Caco-2 (cell line): Measurements from ENCODE around the gene IL32. TPM values are rescaled to one million over a fixed set of nuclear protein-coding genes. Genes with fewer than 3 reads are reported as not detected.

Experiments
- BruUV-seq: library from RNA; stranded (reverse); fragments of 400-500 nt; replicated peaks from 2 replicates; lab custom pipeline; 2021; lab: Mats Ljungman, UMichigan
- CTCF ChIA-PET: fragments of 300-600 bp; sonication (Branson Sonifier 250); formaldehyde crosslinking; loops from one replicate; lab custom pipeline; 2022; ENCODE audit warnings: antibody characterized with exemption; lab: Charles Lee
- POLR2A ChIA-PET: fragments of 300-600 bp; sonication (Branson Sonifier 250); formaldehyde crosslinking; loops from one replicate; lab custom pipeline; 2022; ENCODE audit warnings: antibody characterized with exemption; lab: Charles Lee
- DNase-seq, 2 experiments: peaks; one replicate each; pipeline versions ENCODE4 v3.0.0 to v3.0.0-alpha.2; 2020 to 2022
- H3K27me3 ChIP-seq: replicated peaks from 2 replicates; pipeline ENCODE4 v1.6.0; 2011; ENCODE audit warnings: low read length; ENCODE audit not compliant: control insufficient read depth, insufficient read depth
- H3K36me3 ChIP-seq: 2 replicates; pipeline ENCODE4 v1.5.1; 2011; ENCODE audit warnings: low read length; ENCODE audit not compliant: control insufficient read depth, insufficient read depth
- H3K4me1 ChIP-seq: fragments of 250-450 bp; sonication (Bioruptor Pico); 2 replicates; pipeline ENCODE4 v1.5.1; 2020; ENCODE audit warnings: mild to moderate bottlenecking
- H3K4me3 ChIP-seq: 2 replicates; pipeline ENCODE4 v1.5.1; 2011; ENCODE audit warnings: low read depth, mild to moderate bottlenecking, control low read depth, low read length
- H3K9me3 ChIP-seq: fragments of 250-450 bp; sonication (Bioruptor Pico); 2 replicates; pipeline ENCODE4 v1.5.1; 2020; ENCODE audit warnings: mild to moderate bottlenecking, moderate library complexity
- H3K27ac Mint-ChIP-seq: one replicate; pipeline ENCODE4 v1.8.0; 2022; ENCODE audit warnings: mixed read lengths; ENCODE audit not compliant: unreplicated experiment
- H3K27me3 Mint-ChIP-seq: one replicate; pipeline ENCODE4 v1.8.0; 2022; ENCODE audit warnings: mixed read lengths; ENCODE audit not compliant: insufficient read depth, unreplicated experiment
- H3K36me3 Mint-ChIP-seq: one replicate; pipeline ENCODE4 v1.8.0; 2022; ENCODE audit warnings: mild to moderate bottlenecking, mixed read lengths; ENCODE audit not compliant: insufficient read depth, unreplicated experiment
- H3K4me1 Mint-ChIP-seq: one replicate; pipeline ENCODE4 v1.8.0; 2022; ENCODE audit warnings: low read depth, mixed read lengths; ENCODE audit not compliant: unreplicated experiment
- H3K4me3 Mint-ChIP-seq: one replicate; pipeline ENCODE4 v1.8.0; 2022; ENCODE audit warnings: mild to moderate bottlenecking, moderate library complexity, mixed read lengths; ENCODE audit not compliant: unreplicated experiment
- H3K9me3 Mint-ChIP-seq: one replicate; pipeline ENCODE4 v1.8.0; 2022; ENCODE audit warnings: mixed read lengths; ENCODE audit not compliant: unreplicated experiment
- CTCF ChIP-seq, 2 experiments: fragments of 200-600 bp in 1 of 2; IDR thresholded peaks; 1 replicate in 1 of 2; 2 replicates in 1 of 2; pipeline versions ENCODE4 v1.5.1 to v1.8.0; 2011 to 2022; ENCODE audit warnings: antibody characterized with exemption in 1 of 2, control low read depth in 1 of 2, inconsistent platforms in 1 of 2, low read depth in 1 of 2, low read length in 1 of 2, mild to moderate bottlenecking in 1 of 2, moderate library complexity in 1 of 2; ENCODE audit not compliant: insufficient read depth in 1 of 2, severe bottlenecking in 1 of 2, unreplicated experiment in 1 of 2
- intact Hi-C: fragments of 100-400 bp; cut with micrococcal nuclease; formaldehyde crosslinking; loops from one replicate; pipeline ENCODE4 v1.10.0; 2022; ENCODE audit not compliant: unreplicated experiment
- total RNA-seq: library from RNA; stranded (reverse); gene quantifications from 2 replicates; pipeline ENCODE4 v1.2.3, GENCODE V29; 2022

IL32 gene
- total RNA-seq, 1 experiment from 2014 or later, result 149 TPM

- TF ChIP-seq CTCF (IDR thresholded peaks at IDR 0.05; ENCODE audit: insufficient read depth in 1 of 2, low read depth in 1 of 2, low read length in 1 of 2, severe bottlenecking in 1 of 2, unreplicated experiment in 1 of 2), result peak in 1 of 2 experiments; percentile 17
- intact Hi-C loops, result no loop called here
- H3K36me3 Mint-ChIP-seq, result no peaks in the 10 kb centered on the region
- CTCF ChIA-PET, result interaction anchor here (0.5 to 1.2 kb wide), 3 partner anchors 10 to 60 kb away, joined by 3 to 6 read pairs (median 6); no protein-coding TSS in a partner anchor
- POLR2A ChIA-PET, result interaction anchor here (0.6 kb wide), 1 partner anchor 293 kb away, joined by 3 read pairs; no protein-coding TSS in a partner anchor
- Histone ChIP-seq H3K4me3 (no peak overlapping the region), H3K9me3 (no peaks in the 10 kb centered on the region), H3K36me3 (no peaks in the 10 kb centered on the region), H3K4me1 (peaks cover 10% of the 10 kb centered on the region), H3K27me3 (no peaks in the 10 kb centered on the region)
- H3K4me3 Mint-ChIP-seq, result no peak overlapping the region
- no TSS peak for BruUV-seq
- peak in 1 of 2 experiments; percentile 33 for DNase-seq
- no peaks in the 10 kb centered on the region for H3K9me3 Mint-ChIP-seq
- H3K27ac Mint-ChIP-seq, result peak overlapping the region; percentile 32
- no peaks in the 10 kb centered on the region for H3K27me3 Mint-ChIP-seq
- no peaks in the 10 kb centered on the region for H3K4me1 Mint-ChIP-seq
These were observed 22.1 kb downstream of the IL32 start for GRCh38 chr16:3087243-3088235.

DNA sequence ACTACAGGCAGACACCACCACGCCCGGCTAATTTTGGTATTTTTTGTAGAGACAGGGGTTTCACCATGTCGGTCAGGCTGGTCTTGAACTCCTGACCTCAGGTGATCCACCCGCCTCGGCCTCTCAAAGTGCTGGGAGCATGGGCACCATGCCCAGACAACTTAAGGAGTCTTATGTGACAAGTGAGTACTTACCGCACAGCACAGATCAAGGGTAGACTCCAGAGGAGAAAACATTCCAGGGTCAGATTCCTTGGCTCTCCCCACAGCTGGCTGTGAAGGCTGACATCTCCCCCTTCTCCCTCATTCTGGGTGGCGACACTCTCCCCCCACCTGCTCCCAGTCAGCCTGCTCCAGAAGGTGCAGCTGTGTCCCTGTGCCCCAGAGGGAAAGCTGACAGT, 23.0 kb downstream of the IL32 start:
- Mint-ChIP-seq H3K27me3 (no peaks in the 10 kb centered on the region), H3K36me3 (no peaks in the 10 kb centered on the region), H3K27ac (peak overlapping the region; percentile 32), H3K9me3 (no peaks in the 10 kb centered on the region), H3K4me1 (no peaks in the 10 kb centered on the region), H3K4me3 (no peak overlapping the region)
- BruUV-seq, result no TSS peak
- Histone ChIP-seq H3K4me1 (peaks cover 10% of the 10 kb centered on the region), H3K36me3 (no peaks in the 10 kb centered on the region), H3K9me3 (no peaks in the 10 kb centered on the region), H3K27me3 (no peaks in the 10 kb centered on the region), H3K4me3 (no peak overlapping the region)
- POLR2A ChIA-PET, result no interaction called here
- no peak for DNase-seq
- CTCF ChIA-PET, result interaction anchor here (0.7 kb wide), 1 partner anchor 41 kb away, joined by 5 read pairs; no protein-coding TSS in a partner anchor
- no peak for TF ChIP-seq CTCF (IDR thresholded peaks at IDR 0.05; ENCODE audit: insufficient read depth in 1 of 2, low read depth in 1 of 2, low read length in 1 of 2, severe bottlenecking in 1 of 2, unreplicated experiment in 1 of 2)
- intact Hi-C loops, result no loop called here

GRCh38 chr16:3088925-3089716, 23.7 kb downstream of the IL32 start:
- Mint-ChIP-seq H3K36me3 (no peaks in the 10 kb centered on the region), H3K27me3 (no peaks in the 10 kb centered on the region), H3K27ac (no peak overlapping the region), H3K4me3 (no peak overlapping the region), H3K9me3 (no peaks in the 10 kb centered on the region), H3K4me1 (no peaks in the 10 kb centered on the region)
- ChIA-PET POLR2A (no interaction called here), CTCF (interaction anchor here (0.7 kb wide), 1 partner anchor 40 kb away, joined by 5 read pairs; no protein-coding TSS in a partner anchor)
- DNase-seq, result no peak
- intact Hi-C loops, result no loop called here
- no peak for TF ChIP-seq CTCF (IDR thresholded peaks at IDR 0.05; ENCODE audit: insufficient read depth in 1 of 2, low read depth in 1 of 2, low read length in 1 of 2, severe bottlenecking in 1 of 2, unreplicated experiment in 1 of 2)
- BruUV-seq, result no TSS peak
- H3K4me3 ChIP-seq, result no peak overlapping the region
- H3K4me1 ChIP-seq, result peaks cover 10% of the 10 kb centered on the region
- no peaks in the 10 kb centered on the region for H3K27me3 ChIP-seq
- H3K9me3 ChIP-seq, result no peaks in the 10 kb centered on the region
- no peaks in the 10 kb centered on the region for H3K36me3 ChIP-seq
